Erythroblast (primary cell): ENCODE measurements around the gene EGFL8.

Experiments
- GATA1 ChIP-seq: IDR thresholded peaks from 2 replicates; pipeline ENCODE4 v1.6.1; 2011; ENCODE audit warnings: low read depth, mild to moderate bottlenecking, control low read depth, low read length, moderate library complexity
- POLR2A ChIP-seq: IDR thresholded peaks from 2 replicates; pipeline ENCODE4 v1.6.1; 2011; ENCODE audit warnings: mild to moderate bottlenecking, low read length

GRCh38 chr6:32208996-32209395, 44.6 kb downstream of the EGFL8 start:
- TF ChIP-seq POLR2A (no peak), GATA1 (no peak)
